ENCODE measurements around the gene PLEKHG5.

Gene PLEKHG5

DNA sequence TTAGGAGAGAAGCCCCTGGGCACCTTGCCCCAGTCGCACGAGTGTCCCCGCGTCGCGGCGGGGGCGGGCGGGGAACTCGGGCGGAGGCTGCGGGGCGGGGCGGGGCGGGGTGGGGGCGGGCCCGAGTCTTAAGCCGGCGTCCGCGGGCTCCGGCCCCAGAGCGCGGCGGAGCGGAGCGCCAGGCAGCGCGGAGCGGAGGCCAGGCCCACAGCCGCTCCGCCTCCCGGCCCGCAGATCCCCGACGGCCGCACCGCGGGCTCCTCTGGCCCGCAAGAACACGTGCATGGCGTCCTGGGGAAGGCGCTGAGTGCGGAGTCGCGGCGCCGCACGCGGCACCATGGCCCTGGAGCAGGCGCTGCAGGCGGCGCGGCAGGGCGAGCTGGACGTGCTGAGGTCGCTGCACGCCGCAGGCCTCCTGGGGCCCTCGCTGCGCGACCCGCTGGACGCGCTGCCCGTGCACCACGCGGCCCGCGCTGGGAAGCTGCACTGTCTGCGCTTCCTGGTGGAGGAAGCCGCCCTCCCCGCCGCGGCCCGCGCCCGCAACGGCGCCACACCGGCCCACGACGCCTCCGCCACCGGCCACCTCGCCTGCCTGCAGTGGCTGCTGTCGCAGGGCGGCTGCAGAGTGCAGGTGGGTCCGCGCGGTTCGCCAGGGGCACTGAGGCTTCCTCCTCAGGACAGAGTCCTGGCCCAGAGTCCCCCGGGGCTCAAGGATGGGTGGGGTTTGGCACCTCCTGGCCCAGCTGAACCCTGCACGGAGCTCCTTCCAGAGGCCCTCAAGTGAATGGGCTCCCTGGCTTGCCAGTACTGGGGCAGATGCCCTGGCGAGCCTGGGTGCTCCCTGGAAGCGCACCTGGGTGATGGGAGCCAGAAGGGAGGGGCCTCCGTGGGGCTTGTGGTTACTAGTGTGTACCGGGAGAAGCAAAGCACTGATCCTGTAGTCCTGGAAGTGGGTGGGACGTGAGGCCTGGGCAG is 66.6 kb downstream of the PLEKHG5 start, which contains the start of gene ESPN:
TSS of gene ESPN (plus strand) at position 158 of the 975 bp plus-strand sequence. CDS start at position 338, 180 bp downstream.
- DNase-seq = no peak

DNA sequence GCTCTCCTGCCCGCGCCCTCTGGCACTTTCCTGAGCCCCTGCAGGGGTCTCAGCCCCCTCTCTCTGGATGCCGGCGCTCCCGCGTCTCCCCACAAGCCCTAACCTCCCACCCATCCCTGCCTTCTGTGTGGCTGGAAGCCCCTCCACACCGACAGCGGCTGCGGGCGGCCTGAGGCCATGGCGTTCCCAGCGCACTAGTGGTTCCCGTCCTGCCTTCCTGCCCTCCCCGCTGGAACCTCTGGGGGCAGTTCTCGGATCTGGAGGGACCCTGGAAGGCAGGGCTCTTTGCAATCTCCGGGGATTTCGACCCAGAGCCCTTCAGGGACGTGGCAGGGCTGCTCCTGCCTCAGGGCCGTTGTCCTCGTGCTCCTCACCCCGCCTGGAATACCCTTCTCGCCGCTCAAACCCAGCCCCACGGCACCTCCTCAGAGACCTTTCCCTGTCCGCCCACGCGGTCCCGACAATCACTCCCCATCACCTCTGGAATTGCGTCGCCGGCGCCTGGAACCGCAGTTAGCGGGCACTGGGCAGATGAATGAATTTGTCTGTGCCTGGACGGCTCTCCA is 67.4 kb downstream of the PLEKHG5 start:
- DNase-seq = no peak

DNA sequence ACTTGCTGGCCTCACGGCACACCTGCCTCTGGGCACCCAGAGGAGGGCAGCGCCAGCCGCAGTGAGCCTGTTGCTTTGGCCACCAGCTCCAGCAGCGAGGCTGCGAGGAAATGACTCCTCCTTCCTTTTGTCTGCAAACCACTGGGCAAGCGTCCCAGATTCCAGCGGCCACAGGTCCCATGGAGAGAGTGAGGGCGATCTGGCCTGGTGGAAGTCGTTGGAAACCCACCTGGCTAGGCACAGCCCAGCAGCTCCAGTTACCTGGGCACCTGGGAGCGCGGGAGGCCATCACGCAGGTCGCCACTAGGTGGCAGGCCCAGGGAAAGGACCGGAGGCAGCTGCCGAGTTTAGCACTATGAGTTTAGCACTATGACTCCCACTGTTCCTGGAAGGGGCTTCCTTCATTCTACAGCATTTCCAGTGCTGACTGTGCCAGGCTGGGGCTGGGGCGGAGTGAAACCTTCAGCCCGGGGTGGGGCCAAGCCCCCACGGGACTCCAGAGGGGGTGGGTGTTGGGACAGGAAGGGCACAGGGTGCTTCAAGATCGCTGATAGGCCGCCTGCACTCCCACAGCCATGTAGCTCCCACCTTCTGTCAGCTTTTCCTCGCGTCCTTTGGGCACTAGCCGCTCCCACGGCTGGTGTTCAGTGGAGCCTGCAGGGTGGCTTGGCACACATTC is 68.0 kb downstream of the PLEKHG5 start:
- DNase-seq = peak; percentile 66 to 71

DNA sequence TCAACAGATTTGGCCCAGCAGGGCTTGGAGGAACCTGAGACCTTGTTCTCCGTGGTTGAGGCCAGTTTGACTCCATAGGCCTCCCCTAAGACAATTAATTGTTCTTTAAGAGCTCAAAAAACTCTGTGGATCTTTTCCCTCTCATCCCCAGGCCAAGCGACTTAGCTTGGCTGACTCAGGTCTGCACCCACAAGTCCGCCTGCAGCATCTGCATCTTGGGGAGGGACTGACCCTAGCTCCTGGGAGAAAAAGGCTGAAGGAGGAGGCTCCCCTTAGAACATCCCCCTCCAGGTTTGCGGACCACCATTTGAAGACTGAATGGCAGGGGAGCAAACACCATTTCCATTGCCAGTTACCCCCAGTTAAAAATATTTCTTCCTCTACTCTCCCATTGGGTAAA is 70.2 kb downstream of the PLEKHG5 start:
- no peak for DNase-seq

DNA sequence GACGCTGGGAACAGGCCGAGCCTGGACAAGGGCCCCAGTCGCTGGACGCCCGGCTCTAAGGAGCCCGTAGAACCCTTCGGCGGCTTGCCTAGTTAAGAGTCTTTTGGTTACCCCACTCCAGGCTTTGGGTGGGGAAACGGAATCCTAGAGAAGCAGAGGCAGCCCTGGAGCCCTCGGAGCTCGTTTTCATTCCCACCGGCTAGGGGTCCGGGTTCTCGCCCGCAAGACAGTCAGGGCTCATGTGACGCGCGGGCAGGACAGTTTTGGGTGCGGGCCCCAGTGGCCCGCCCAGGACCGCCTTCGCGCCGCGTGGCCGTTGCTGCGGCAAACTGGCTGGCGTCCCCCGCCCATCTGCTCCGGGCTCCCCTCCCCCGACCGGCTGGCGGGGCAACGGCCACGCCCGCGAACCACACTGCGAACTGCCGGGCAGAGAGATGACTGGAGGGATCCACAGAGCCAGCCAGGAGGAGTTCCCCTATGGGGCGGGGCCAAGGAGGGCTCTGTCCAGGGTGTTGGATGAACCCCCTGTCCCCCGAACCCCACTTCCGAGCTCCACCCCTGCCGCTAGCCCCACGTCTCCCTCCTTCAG is 70.9 kb downstream of the PLEKHG5 start:
- DNase-seq = no peak

DNA sequence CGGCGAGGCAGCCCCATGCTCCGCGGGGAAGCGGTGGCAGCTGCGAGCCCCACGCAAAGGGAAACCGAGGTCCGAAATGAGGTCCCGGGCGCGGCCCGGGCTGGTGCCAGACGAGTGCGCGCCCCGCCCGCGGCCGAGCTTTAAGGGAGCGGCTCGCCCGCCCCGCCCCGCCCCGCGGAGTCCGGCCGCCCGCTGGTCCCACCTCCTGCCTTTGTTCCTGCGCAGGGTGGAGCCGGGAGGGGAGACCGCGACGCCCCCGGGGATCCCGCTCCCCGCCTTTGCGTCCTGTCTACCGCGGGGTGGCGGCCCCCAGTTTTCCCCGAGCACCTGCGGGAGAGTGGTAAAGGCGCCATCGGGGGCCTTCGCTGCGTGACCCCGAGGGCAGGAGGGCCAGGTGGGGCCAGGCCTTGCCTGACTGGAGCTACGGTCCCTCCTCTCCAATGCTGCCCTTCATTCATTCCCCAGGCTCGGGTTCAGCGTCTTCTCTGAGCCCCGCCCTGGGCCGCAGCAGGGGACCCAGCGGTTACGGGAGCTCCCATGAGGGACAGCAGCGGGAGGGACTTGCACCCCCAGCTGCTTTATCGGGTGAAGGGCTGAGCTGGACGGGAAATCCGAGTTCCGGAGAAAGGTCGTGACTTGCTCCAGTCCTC is 71.5 kb downstream of the PLEKHG5 start, which contains the start of gene HES2:
TSS of gene HES2 (minus strand) at position 116 of the 650 bp plus-strand sequence. CDS start at position 17, 99 bp downstream.
- no peak for DNase-seq

DNA sequence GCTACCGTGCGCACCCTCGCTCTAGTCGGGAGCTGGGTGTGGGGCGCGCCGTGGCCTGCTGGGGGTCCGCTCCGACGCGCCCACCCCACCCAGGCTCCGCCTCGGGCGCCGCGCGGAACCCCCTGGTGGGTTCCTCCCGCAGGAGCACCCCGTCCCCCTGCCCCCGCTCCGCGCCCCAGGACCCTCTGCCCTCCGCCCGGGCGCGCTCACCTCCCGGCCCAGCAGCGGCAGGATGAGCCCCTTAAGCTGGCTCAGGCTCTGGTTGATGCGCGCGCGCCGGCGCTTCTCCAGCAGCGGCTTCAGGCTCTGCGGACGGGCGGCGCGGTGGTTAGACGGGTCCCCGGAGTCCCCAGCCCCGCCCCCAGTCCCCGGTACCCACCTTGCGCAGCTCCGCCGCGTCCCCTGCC is 72.1 kb downstream of the PLEKHG5 start:
- no peak for DNase-seq

DNA sequence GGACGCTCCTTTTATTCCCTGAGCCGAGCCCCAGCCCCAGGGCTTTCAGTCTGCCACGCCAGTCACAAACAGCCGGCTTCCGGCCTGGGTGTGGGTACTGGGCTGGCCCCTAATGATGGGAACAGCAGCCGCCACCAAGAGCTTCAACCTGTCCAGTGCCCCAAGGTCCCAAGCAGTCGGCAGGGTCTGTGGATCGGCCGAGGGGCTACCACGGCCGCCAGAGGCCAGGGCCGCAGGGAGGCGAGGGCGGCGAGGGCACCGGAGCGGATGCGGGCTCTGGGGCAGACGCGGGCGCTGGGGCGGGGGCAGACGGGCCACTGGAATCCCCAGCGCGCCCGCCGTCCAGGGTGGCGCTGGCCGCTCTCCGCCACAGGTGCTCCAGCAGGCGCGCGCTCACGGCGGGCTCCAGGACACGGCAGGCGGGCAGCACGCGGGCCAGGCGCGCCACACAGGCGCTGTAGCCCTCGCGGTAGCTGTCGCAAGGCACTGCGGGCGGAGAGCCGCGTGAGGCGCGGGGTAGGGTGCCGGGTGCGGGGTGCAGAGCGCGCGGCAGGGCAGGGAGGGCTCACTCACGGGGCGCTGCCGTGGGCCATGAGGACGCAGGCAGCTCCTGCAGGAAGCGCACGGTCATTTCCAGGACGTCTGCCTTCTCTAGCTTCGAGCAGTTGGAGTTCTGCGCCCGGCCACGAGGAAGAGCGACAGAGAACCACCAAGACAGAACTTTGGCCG is 72.6 kb downstream of the PLEKHG5 start:
- DNase-seq = no peak

DNA sequence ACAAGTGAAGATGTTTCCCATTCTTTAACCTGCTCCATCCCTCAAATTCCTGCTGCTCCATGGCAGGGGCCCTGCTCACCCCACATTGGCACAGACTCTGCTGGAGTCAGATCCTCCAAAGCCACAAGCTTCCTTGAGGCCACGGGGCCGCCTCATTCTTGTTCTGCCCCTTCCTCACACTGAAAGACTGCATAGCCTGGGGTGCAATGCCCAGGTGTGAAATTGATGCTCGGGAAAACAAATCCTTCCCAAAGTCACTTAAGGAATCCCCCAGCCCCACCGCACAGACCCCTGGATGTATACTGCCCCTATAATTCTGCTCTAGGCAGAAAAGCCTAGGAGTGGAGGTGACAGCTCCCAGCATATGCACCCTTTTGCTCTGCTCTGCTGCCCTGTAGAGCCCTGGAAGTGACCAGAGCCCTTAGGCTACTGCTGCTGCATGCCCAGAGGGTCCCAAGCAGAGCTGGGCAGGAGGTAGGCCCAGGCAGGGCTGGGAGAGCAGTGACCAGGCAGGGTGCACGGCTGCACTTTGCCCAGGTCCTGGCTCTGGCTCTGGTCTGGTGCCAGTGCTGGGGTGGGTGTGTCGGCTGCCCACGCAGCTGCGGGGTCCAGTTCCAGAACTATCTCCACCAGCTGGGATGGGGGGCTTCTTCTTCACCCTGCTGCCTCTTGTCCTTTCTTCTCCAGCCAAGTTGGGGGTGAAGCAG is 73.4 kb downstream of the PLEKHG5 start:
- no peak for DNase-seq

Data from stimulated activated CD4-positive, alpha-beta T cell treated with anti-CD3 and anti-CD28 coated beads, Interleukin-2, amount 100 ng/mL, for 48 hours (primary cell).